NCI-H510A (cell line): ENCODE measurements around the gene PAQR7.

Experiments used
- DNase-seq: peaks from one replicate; lab custom pipeline; 2025; lab: John Stamatoyannopoulos, UW

PAQR7 gene

DNA sequence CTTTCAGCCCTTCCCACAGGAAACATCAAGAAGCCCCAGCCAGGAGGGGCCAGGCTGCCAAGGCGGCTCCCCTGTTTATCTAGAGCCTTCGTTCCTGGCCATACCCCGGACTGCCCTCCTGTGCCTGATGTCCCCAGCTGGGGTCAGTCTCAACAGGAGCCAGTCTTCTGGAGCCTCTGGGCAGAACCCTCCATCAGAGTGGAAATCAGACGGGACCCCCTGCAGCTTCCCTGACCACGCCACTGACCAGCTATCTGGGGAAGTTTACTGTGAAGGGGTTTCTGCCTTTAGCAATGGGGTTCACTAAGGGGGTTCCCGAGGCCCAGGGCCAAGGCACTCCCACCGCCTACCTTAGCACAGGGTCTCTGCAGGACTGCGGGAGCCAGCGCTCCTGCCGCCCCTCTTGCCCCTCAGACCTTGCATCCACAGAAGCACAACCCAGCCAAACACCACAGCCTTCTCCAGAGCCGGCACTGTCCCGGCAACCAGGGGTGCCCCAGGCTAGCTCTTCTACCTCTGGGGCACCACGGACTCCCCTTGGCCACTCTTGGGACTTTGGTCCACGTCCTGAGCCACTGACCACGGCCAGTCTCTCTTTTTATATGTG lies 59.3 kb downstream of the PAQR7 start:
- no peak for DNase-seq

DNA sequence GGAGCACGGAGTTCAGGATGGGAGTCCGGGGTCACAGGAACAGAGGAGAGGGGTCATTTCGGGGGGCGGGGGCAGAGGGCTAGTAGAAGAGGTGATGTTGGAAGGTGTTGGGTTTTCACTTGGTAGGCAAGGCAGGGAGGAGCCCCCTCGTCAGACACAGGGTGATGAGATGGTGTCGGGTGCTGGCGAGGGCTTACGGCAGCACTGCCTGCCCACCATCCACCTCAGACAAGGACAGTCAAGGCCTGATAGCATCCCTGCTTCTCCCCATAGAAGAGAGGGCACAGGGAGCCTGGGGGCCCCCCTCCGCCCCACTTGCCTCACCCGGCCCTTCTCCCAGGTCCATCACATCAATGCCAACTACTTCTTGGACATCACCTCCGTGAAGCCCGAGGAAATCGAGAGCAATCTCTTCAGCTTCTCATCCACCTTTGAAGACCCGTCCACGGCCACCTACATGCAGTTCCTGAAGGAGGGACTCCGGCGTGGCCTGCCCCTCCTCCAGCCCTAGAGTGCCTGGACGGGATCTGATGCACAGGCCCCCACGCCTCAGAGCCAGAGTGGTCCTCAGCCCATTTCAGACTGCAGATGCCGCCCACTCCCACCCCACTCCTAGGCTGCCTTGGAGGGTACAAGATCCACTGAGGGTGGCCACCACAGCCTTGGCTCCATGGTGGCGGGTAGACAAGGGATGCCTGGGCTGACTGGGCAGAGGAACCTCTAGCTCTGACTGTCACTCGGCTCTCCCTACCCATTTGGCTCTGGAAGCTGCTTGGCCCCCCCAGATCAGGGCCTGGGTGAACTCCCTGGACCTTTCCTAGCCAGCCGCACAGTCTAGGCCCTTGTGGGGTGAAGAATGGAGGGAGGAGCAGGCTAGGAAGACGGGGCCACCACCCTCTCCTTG lies 60.0 kb downstream of the PAQR7 start:
- no peak for DNase-seq

DNA sequence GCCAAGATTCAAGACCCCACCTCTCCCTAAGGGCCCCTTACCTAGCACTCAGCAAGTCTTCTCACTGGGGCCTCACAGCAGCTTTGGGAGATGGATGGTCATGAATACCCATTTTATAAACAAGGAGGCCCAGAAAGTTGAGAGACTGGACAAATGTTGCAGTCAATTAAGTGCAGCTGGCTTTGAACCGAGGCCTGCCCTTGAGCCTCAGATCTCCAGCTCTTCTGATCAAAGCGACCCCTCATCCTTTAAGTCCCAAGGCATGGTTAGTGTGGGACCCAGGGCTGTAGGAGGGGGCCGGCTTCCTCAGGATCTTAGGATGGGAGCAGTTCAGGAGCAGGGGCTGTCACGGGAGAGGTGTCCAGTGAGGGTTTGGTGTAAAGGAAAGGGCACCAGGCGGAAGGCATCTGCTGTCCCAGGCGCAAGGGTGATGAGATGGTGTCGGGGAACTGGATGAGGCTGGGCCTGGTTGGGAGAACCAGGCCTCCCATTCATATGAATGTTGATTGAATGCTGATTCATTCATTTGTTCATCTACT lies 60.9 kb downstream of the PAQR7 start:
- no peak for DNase-seq

DNA sequence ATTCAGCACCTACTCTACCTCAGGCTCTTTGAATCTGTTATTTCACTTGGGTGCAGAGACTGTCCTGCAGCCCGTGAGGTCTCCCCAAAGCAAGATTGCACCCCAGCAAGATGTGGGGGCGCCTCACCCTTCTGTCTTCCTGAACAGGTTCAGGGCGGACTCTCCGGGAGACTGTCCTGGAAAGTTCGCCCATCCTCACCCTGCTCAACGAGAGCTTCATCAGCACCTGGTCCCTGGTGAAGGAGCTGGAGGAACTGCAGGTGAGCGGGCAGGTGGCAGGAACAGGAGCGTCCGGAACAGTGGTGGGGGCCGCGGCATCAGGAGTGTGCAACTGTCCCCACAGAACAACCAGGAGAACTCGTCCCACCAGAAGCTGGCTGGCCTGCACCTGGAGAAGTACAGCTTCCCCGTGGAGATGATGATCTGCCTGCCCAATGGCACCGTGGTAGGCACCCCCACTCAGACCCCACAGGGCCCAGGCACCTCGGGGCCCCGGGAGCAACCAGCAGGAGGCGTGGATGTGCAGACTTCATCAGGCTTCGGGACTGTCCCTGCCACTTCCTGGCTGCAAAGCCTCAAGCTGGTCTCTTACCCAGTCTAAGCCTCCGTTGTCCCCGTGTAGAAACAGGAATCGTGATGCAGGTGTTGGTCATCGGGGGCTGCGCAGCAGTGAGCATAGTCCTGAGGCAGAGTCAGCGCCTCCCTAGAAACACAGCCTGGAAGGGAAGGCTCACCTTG lies 61.6 kb downstream of the PAQR7 start:
- no peak for DNase-seq

DNA sequence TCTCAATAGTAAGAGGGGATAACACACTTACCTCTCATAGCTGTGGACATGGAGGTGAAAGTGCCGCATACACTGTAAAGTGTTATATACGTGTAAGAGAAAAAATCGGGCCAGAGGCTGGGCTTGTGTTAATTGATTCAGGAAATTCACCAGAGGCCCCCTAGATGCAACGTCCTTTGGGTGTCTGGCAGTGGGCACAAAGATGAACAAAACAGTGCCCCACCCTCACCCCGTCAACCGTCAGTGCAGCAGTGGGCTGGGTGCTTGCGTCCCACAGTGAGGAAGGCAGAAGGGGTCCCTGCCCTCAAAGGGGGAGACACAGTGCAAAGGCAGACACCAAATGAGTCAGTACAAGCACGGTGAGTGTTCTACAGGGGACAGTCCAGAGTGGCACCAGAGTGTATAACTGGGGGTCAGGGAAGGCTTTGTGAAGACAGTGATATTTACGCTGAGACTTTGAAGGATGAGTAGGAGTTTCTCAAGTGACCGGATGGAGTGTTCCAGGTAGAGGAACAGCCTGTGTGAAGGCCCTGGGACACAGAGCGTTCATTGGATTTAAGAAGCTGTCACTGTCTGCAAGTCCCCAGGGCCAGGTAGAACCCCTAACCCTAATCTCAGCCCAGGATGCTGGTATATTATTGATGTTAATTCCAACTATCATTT lies 62.3 kb downstream of the PAQR7 start:
- DNase-seq = no peak
